ENCODE measurements around the gene BARX1. TPM values are rescaled to one million over a fixed set of nuclear protein-coding genes. Genes with fewer than 3 reads are reported as not detected.

BARX1 gene
- total and polyA plus RNA-seq, 9 of the 15 experiments (the other 6 are each of a cell fraction or from before 2014, with no cell fraction given): 0.11 to 0.14 TPM; not detected in 7

DNA sequence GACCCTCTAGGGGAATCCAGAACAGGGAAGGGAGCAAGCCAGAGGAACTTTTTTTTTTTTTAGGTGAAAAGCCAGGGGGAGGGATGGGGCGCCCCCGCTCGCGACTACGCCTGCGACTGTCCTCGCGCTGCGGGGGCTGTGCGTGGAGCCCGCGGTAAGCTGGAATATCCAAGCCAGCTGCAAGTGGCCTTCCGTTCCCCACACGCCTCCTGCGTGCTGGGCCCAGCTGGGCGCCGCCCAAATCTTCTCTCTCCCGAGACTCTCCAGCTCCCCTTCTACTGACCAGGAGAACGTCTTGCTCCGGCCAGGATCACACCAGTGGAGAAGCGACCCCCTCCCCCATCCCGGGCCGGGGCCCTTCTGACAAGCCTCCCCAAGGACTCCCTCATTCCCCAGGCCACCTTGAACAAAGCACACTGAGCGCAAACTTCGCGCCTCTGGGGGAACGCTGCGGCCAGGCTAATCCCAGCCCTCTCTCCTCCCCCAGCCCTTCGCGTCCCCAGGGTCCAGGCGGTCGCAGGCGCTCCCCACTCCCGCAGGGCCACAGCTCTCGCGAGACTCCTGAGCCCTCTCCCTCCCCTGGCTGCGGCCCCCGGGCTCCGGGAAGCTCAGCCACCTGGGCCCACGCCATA, 6.6 kb downstream of the BARX1 start:
- Histone ChIP-seq H3K4me3 (no peak overlapping the region), H2AFZ (ENCODE audit: low read depth, low read length) (no peak overlapping the region), H3K27me3 (ENCODE audit: control insufficient read depth in 2 of 2, insufficient read depth in 2 of 2, low read length in 2 of 2) (peaks cover 53 to 90% of the 10 kb centered on the region in 2 experiments), H3K9me3 (replicated peaks; ENCODE audit: control insufficient read depth, insufficient read depth, low read depth, low read length) (no peaks in the 10 kb centered on the region), H3K79me2 (ENCODE audit: control insufficient read depth, insufficient read depth, low read length) (no peaks in the 10 kb centered on the region), H3K9me1 (ENCODE audit: control insufficient read depth, insufficient read depth, low read length) (no peaks in the 10 kb centered on the region), H3K4me2 (ENCODE audit: insufficient read depth, low read length) (no peak overlapping the region), H3K9ac (ENCODE audit: insufficient read depth in 1 of 2, low read depth in 2 of 2, low read length in 2 of 2) (no peak overlapping the region), H3K36me3 (ENCODE audit: control insufficient read depth, insufficient read depth, low read length) (no peaks in the 10 kb centered on the region), H4K20me1 (replicated peaks; ENCODE audit: control insufficient read depth, insufficient read depth, low read length) (peaks cover 5% of the 10 kb centered on the region), H3K27ac (ENCODE audit: extremely low read depth, low read depth, low read length) (no peak overlapping the region), H3K4me1 (replicated peaks in 1 of 2; ENCODE audit: control insufficient read depth in 2 of 2, insufficient read depth in 2 of 2, low read length in 2 of 2) (peaks cover 0 to 44% of the 10 kb centered on the region in 2 experiments; a peak in 2 of 5 replicates)
- 1% methylated on average over 30 of the region's 40 CpGs for WGBS (ENCODE audit: insufficient coverage, low coverage, missing lambda C conversion rate)
- POLR2A ChIA-PET: no interaction called here
- no TSS peak for BruUV-seq (replicated peaks)
- intact Hi-C loops (cut with micrococcal nuclease) (no loop called here), in situ Hi-C loops (cut with MboI) (no loop called here)
- DNase-seq (ENCODE audit: extremely low read depth in 1 of 4, low spot score in 3 of 4) (no peak), ATAC-seq (no peak), FAIRE-seq (no peak)
- CTCF ChIA-PET (ENCODE audit: low intra/inter-chr PET ratio): no interaction called here
- TF ChIP-seq HDAC2 (IDR thresholded peaks at IDR 0.05) (no peak), RBM17 (IDR thresholded peaks at IDR 0.05; ENCODE audit: borderline replicate concordance, low read depth, low read length) (no peak), ZNF239 (CRISPR knock-in tag; IDR thresholded peaks at IDR 0.05) (no peak), ZKSCAN8 (CRISPR knock-in tag; IDR thresholded peaks at IDR 0.05) (no peak), TARDBP (IDR thresholded peaks at IDR 0.05) (no peak), PHB (CRISPR knock-in tag; IDR thresholded peaks at IDR 0.05) (no peak), ZNF583 (CRISPR knock-in tag; IDR thresholded peaks at IDR 0.05) (no peak), FOXK1 (CRISPR knock-in tag; IDR thresholded peaks at IDR 0.05; ENCODE audit: borderline replicate concordance) (no peak), ZKSCAN1 (IDR thresholded peaks at IDR 0.05; ENCODE audit: low read depth, low read length) (no peak), NFXL1 (CRISPR knock-in tag; IDR thresholded peaks at IDR 0.05) (no peak), ETV1 (tag; conservative IDR thresholded peaks at IDR 0.05; ENCODE audit: low read depth) (no peak), TAF1 (IDR thresholded peaks at IDR 0.05; ENCODE audit: control insufficient read depth, extremely low read depth, insufficient read depth, low read length, severe bottlenecking) (no peak), ZNF551 (CRISPR knock-in tag; IDR thresholded peaks at IDR 0.05) (no peak), CBX2 (IDR thresholded peaks at IDR 0.05; ENCODE audit: insufficient read depth, low read length, poor library complexity, severe bottlenecking) (no peak)
- TF ChIP-seq, protein P1, sequence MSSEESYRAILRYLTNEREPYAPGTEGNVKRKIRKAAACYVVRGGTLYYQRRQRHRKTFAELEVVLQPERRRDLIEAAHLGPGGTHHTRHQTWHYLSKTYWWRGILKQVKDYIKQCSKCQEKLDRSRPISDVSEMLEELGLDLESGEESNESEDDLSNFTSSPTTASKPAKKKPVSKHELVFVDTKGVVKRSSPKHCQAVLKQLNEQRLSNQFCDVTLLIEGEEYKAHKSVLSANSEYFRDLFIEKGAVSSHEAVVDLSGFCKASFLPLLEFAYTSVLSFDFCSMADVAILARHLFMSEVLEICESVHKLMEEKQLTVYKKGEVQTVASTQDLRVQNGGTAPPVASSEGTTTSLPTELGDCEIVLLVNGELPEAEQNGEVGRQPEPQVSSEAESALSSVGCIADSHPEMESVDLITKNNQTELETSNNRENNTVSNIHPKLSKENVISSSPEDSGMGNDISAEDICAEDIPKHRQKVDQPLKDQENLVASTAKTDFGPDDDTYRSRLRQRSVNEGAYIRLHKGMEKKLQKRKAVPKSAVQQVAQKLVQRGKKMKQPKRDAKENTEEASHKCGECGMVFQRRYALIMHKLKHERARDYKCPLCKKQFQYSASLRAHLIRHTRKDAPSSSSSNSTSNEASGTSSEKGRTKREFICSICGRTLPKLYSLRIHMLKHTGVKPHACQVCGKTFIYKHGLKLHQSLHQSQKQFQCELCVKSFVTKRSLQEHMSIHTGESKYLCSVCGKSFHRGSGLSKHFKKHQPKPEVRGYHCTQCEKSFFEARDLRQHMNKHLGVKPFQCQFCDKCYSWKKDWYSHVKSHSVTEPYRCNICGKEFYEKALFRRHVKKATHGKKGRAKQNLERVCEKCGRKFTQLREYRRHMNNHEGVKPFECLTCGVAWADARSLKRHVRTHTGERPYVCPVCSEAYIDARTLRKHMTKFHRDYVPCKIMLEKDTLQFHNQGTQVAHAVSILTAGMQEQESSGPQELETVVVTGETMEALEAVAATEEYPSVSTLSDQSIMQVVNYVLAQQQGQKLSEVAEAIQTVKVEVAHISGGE (CRISPR knock-in tag; IDR thresholded peaks at IDR 0.05): no peak
- TF ChIP-seq, protein P2, sequence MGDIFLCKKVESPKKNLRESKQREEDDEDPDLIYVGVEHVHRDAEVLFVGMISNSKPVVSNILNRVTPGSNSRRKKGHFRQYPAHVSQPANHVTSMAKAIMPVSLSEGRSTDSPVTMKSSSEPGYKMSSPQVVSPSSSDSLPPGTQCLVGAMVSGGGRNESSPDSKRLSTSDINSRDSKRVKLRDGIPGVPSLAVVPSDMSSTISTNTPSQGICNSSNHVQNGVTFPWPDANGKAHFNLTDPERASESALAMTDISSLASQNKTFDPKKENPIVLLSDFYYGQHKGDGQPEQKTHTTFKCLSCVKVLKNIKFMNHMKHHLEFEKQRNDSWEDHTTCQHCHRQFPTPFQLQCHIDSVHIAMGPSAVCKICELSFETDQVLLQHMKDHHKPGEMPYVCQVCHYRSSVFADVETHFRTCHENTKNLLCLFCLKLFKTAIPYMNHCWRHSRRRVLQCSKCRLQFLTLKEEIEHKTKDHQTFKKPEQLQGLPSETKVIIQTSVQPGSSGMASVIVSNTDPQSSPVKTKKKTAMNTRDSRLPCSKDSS (IDR thresholded peaks at IDR 0.05; ENCODE audit: low read depth, partially characterized antibody): no peak
- TF ChIP-seq, protein P3, sequence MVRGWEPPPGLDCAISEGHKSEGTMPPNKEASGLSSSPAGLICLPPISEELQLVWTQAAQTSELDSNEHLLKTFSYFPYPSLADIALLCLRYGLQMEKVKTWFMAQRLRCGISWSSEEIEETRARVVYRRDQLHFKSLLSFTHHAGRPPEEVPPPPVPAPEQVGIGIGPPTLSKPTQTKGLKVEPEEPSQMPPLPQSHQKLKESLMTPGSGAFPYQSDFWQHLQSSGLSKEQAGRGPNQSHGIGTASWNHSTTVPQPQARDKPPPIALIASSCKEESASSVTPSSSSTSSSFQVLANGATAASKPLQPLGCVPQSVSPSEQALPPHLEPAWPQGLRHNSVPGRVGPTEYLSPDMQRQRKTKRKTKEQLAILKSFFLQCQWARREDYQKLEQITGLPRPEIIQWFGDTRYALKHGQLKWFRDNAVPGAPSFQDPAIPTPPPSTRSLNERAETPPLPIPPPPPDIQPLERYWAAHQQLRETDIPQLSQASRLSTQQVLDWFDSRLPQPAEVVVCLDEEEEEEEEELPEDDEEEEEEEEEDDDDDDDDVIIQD (CRISPR knock-in tag; IDR thresholded peaks at IDR 0.05): no peak
